GM19043 (cell line): ENCODE results near the gene FAM217A.
"Not testable (repeated sequence)": the region's sequence is repeated elsewhere in the genome, so short reads cannot be mapped to it uniquely, and the experiment has no call there.

Source experiments
- ATAC-seq: cut with Tn5 transposase; IDR thresholded peaks from one replicate; pipeline ENCODE4 v1.9.1; 2021; ENCODE audit warnings: low read depth; ENCODE audit not compliant: unreplicated experiment

FAM217A gene

GRCh38 chr6:4078691-4079471, at the start of gene FAM217A:
Gene FAM217A (minus strand): TSS chr6:4079137. CDS start chr6:4077414, 1,723 bp downstream.
- no peak for ATAC-seq

GRCh38 chr6:4128072-4128471, 49.1 kb upstream of the FAM217A start:
- ATAC-seq: no peak

- ATAC-seq: no peak
These were observed 47.3 kb upstream of the FAM217A start for GRCh38 chr6:4125933-4126864.

- ATAC-seq: no peak
These were observed 46.6 kb upstream of the FAM217A start for GRCh38 chr6:4125500-4125899.

- no peak for ATAC-seq
These were observed 45.4 kb upstream of the FAM217A start for GRCh38 chr6:4124351-4124750.

- ATAC-seq: no peak
These were observed 36.8 kb upstream of the FAM217A start for GRCh38 chr6:4115741-4116140.

- no peak for ATAC-seq
These were observed 35.2 kb upstream of the FAM217A start for GRCh38 chr6:4114123-4114522.

- ATAC-seq: no peak
These were observed 34.7 kb upstream of the FAM217A start for GRCh38 chr6:4113649-4114048.

- no peak for ATAC-seq
These were observed 33.4 kb upstream of the FAM217A start for GRCh38 chr6:4112366-4112765.

- not testable (repeated sequence) for ATAC-seq
These were observed 30.5 kb upstream of the FAM217A start for GRCh38 chr6:4109363-4109815.

GRCh38 chr6:4108561-4109093, 29.7 kb upstream of the FAM217A start:
- no peak for ATAC-seq

GRCh38 chr6:4107873-4108272, 28.9 kb upstream of the FAM217A start:
- ATAC-seq: no peak

GRCh38 chr6:4105980-4106536, 27.1 kb upstream of the FAM217A start:
- no peak for ATAC-seq

GRCh38 chr6:4103929-4104328, 25.0 kb upstream of the FAM217A start:
- no peak for ATAC-seq

- no peak for ATAC-seq
These were observed 23.8 kb upstream of the FAM217A start for GRCh38 chr6:4102687-4103244.

- ATAC-seq: no peak
These were observed 22.4 kb upstream of the FAM217A start for GRCh38 chr6:4101298-4101697.

GRCh38 chr6:4100655-4101054, 21.7 kb upstream of the FAM217A start:
- ATAC-seq: no peak

- ATAC-seq: no peak
These were observed 14.4 kb upstream of the FAM217A start for GRCh38 chr6:4093288-4093687.

GRCh38 chr6:4091941-4092340, 13.0 kb upstream of the FAM217A start:
- no peak for ATAC-seq

- not testable (repeated sequence) for ATAC-seq
These were observed 11.1 kb upstream of the FAM217A start for GRCh38 chr6:4090043-4090442.

- ATAC-seq: no peak
These were observed 9.8 kb upstream of the FAM217A start for GRCh38 chr6:4088704-4089103.
